ENCODE measurements around the gene TRABD2B.

Gene TRABD2B

DNA sequence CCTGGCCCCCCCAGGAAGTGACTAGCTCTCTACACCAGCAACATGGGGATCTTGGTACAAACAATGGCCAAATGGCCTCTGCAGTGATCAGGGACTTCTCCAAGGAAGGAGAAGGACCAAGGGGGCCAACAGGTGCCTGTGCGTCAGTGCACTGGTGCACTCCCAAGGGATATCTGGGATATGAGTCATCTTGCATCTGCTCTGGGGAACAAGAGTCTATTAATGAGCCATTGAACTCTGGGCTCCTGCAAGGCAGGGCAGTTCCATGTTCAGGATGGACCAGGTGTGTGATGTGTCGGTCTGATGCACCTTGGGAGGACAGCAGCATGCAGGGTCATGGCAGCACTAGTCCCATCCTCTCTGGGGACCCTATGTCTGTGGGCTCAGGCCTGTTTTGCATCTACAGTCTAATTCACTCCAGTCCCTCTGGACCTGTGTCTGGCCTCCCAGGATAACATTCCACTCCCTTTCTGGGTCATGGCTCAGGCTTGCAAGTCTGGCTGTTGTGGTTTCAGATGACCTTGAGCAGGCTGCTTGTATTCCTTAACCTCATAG is 125.3 kb downstream of the TRABD2B start:
- Histone ChIP-seq H3K4me1 (peaks cover 37% of the 10 kb centered on the region), H3K9ac (no peak overlapping the region), H3K4me3 (no peak overlapping the region), H4K20me1 (no peaks in the 10 kb centered on the region), H3K27ac (no peak overlapping the region), H3K9me3 (no peaks in the 10 kb centered on the region), H3K36me3 (no peaks in the 10 kb centered on the region), H3K27me3 (no peaks in the 10 kb centered on the region), H3K4me2 (peak overlapping the region; percentile 41)
- TF ChIP-seq Cebpa-rat (IDR thresholded peaks at IDR 0.05), result no peak

- H3K27ac ChIP-seq, result no peak overlapping the region
- no peak overlapping the region for H3K9ac ChIP-seq
- TF ChIP-seq Cebpa-rat (IDR thresholded peaks at IDR 0.05), result no peak
- H3K9me3 ChIP-seq, result no peaks in the 10 kb centered on the region
- H3K4me1 ChIP-seq, result peaks cover 39% of the 10 kb centered on the region
- no peaks in the 10 kb centered on the region for H3K36me3 ChIP-seq
- H3K4me2 ChIP-seq, result 0 out of 2 replicates have a peak overlapping the region, but pooled peaks have one; percentile 41
- no peak overlapping the region for H3K4me3 ChIP-seq
- H4K20me1 ChIP-seq, result no peaks in the 10 kb centered on the region
- H3K27me3 ChIP-seq, result no peaks in the 10 kb centered on the region
Measured at GRCh38 chr1:47870946-47871676, 126.1 kb downstream of the TRABD2B start.

DNA sequence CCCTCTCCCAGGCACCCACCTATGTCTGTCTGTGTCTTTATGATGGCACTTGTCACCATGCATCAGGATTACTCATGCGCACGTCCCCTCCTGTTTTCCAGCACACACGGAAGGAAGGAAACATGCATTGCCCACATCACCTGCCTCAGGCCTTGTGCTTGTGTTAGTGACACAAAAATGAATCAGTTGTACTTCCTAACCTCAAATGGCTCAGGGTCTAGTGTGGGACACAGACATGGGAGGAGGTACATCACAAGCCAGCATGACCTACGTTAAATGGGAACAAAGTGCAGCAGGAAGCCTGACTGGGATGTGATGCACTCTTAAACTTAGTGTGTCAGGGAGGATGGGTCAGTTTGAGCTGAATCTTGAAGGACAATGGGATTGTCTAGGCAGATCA is 126.7 kb downstream of the TRABD2B start:
- Histone ChIP-seq H3K4me1 (peaks cover 33% of the 10 kb centered on the region), H3K27me3 (no peaks in the 10 kb centered on the region), H3K9me3 (no peaks in the 10 kb centered on the region), H3K4me2 (no peak overlapping the region), H3K27ac (no peak overlapping the region), H3K36me3 (no peaks in the 10 kb centered on the region), H3K4me3 (no peak overlapping the region), H3K9ac (no peak overlapping the region), H4K20me1 (no peaks in the 10 kb centered on the region)
- no peak for TF ChIP-seq Cebpa-rat (IDR thresholded peaks at IDR 0.05)

DNA sequence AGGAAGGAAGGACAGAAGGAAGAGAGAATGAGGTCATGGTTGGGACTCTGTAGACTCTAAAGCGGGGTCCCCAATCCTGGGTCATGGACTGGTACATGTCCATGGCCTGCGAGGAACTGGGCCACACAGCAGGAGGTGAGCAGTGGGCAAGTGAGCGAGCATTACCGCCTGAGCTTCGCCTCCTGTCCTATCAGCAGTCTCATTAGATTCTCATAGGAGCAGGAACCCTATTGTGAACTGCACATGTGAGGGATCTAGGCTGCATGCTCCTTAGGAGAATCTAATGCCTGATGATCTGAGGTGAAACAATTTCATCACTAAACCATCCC is 128.9 kb downstream of the TRABD2B start:
- no peak overlapping the region for H3K4me2 ChIP-seq
- peaks cover 30% of the 10 kb centered on the region for H3K4me1 ChIP-seq
- H3K9me3 ChIP-seq, result no peaks in the 10 kb centered on the region
- no peaks in the 10 kb centered on the region for H3K27me3 ChIP-seq
- no peaks in the 10 kb centered on the region for H3K36me3 ChIP-seq
- H3K4me3 ChIP-seq, result no peak overlapping the region
- H4K20me1 ChIP-seq, result no peaks in the 10 kb centered on the region
- TF ChIP-seq Cebpa-rat (IDR thresholded peaks at IDR 0.05), result no peak
- no peak overlapping the region for H3K9ac ChIP-seq
- H3K27ac ChIP-seq, result no peak overlapping the region

GRCh38 chr1:47867438-47868347 is 129.5 kb downstream of the TRABD2B start:
- H3K27me3 ChIP-seq, result no peaks in the 10 kb centered on the region
- H3K4me3 ChIP-seq, result no peak overlapping the region
- H3K9ac ChIP-seq, result no peak overlapping the region
- H3K4me2 ChIP-seq, result 0 out of 2 replicates have a peak overlapping the region, but pooled peaks have one; percentile 8
- H3K36me3 ChIP-seq, result no peaks in the 10 kb centered on the region
- H3K27ac ChIP-seq, result no peak overlapping the region
- no peak for TF ChIP-seq Cebpa-rat (IDR thresholded peaks at IDR 0.05)
- H3K9me3 ChIP-seq, result no peaks in the 10 kb centered on the region
- H3K4me1 ChIP-seq, result peaks cover 28% of the 10 kb centered on the region
- H4K20me1 ChIP-seq, result no peaks in the 10 kb centered on the region

DNA sequence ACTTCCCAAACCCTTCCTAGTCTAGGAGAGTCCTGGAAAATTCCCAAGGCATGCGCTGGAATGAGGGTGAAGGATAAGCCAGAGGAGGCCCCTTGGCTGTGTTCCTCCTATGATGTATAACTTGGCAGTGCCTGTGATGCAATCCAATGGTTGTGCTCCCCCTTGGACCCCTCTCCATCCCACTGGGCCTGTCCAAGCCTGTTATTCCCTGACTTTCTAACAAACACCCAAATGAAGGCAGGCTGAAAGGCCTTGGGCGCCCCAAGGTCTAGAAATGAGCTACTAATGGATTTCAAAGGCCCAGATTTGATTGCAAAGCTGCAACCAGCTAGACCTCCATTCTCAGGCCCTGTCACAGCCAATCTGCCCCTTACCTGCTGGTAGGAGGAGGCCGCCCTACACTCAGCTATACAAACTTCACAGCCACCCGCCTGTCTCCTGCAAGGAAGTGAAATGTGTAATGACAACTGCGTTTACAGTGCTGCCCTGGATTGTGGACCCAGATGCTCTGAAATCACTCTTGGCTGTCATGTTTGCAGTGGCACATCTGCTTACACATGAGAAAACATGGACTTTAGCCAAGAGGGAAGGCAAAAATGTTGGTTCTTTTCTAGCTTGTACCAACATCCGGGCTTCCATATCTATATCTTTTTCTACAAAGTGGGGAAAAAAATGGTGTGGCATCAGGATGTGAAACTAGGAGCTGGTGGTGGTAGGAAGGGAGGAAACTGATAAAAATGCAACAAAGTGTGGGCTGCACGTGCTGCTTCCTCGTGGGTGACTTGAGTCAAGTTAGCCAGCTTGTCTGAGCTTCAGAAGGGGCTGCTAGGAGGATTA is 130.4 kb downstream of the TRABD2B start:
- Histone ChIP-seq H3K36me3 (no peaks in the 10 kb centered on the region), H3K4me2 (0 out of 2 replicates have a peak overlapping the region, but pooled peaks have one; percentile 8), H3K9me3 (no peaks in the 10 kb centered on the region), H3K4me1 (peaks cover 20% of the 10 kb centered on the region), H3K27ac (no peak overlapping the region), H3K27me3 (no peaks in the 10 kb centered on the region), H3K4me3 (no peak overlapping the region), H3K9ac (no peak overlapping the region), H4K20me1 (no peaks in the 10 kb centered on the region)
- TF ChIP-seq Cebpa-rat (IDR thresholded peaks at IDR 0.05), result no peak

GRCh38 chr1:47865881-47866535 is 131.2 kb downstream of the TRABD2B start:
- no peaks in the 10 kb centered on the region for H3K36me3 ChIP-seq
- no peak overlapping the region for H3K4me3 ChIP-seq
- H3K4me2 ChIP-seq, result no peak overlapping the region
- H3K9ac ChIP-seq, result no peak overlapping the region
- no peaks in the 10 kb centered on the region for H3K9me3 ChIP-seq
- no peak for TF ChIP-seq Cebpa-rat (IDR thresholded peaks at IDR 0.05)
- no peak overlapping the region for H3K27ac ChIP-seq
- H3K4me1 ChIP-seq, result peaks cover 14% of the 10 kb centered on the region
- H3K27me3 ChIP-seq, result no peaks in the 10 kb centered on the region
- H4K20me1 ChIP-seq, result no peaks in the 10 kb centered on the region

GRCh38 chr1:47859092-47859743 is 138.0 kb downstream of the TRABD2B start:
- no peak overlapping the region for H3K4me3 ChIP-seq
- peak overlapping the region; percentile 74 for H3K4me2 ChIP-seq
- H3K4me1 ChIP-seq, result peaks cover 15% of the 10 kb centered on the region
- no peaks in the 10 kb centered on the region for H3K9me3 ChIP-seq
- no peaks in the 10 kb centered on the region for H3K27me3 ChIP-seq
- H3K9ac ChIP-seq, result no peak overlapping the region
- H3K36me3 ChIP-seq, result no peaks in the 10 kb centered on the region
- no peak for TF ChIP-seq Cebpa-rat (IDR thresholded peaks at IDR 0.05)
- H3K27ac ChIP-seq, result no peak overlapping the region
- H4K20me1 ChIP-seq, result no peaks in the 10 kb centered on the region
